Neural progenitor cell (in vitro differentiated cells): ENCODE measurements around the gene NKX2-1.

ENCODE experiments used
- CTCF ChIP-seq: fragments of 200-600 bp; sonication (generic); IDR thresholded peaks from 2 replicates; pipeline ENCODE4 v1.5.1; 2017; ENCODE audit warnings: antibody characterized with exemption, mild to moderate bottlenecking
- EZH2 ChIP-seq: fragments of 200-600 bp; sonication (generic); IDR thresholded peaks from 2 replicates; pipeline ENCODE4 v1.6.1; 2017; ENCODE audit warnings: antibody characterized with exemption, mild to moderate bottlenecking, moderate library complexity
- EZH2phosphoT487 ChIP-seq: fragments of 200-600 bp; sonication (generic); IDR thresholded peaks from 2 replicates; pipeline ENCODE4 v1.6.1; 2017; ENCODE audit warnings: antibody characterized with exemption

- TF ChIP-seq CTCF = no peak
- no peak for TF ChIP-seq EZH2
- TF ChIP-seq EZH2phosphoT487 = no peak
Measured at GRCh38 chr14:36485773-36486172, 34.3 kb downstream of the NKX2-1 start.
